Activated CD8-positive, alpha-beta memory T cell treated with anti-CD3 and anti-CD28 coated beads for 4 hours (primary cell): Measurements from ENCODE around the gene CSNK2A3.
"Not testable (repeated sequence)": the region's sequence is repeated elsewhere in the genome, so short reads cannot be mapped to it uniquely, and the experiment has no call there.

Experiments
- DNase-seq, 2 donors: peaks; one replicate each; pipeline ENCODE4 v3.0.0-alpha.2; 2020; ENCODE audit warnings: low read depth in 2 of 2

Gene CSNK2A3

DNA sequence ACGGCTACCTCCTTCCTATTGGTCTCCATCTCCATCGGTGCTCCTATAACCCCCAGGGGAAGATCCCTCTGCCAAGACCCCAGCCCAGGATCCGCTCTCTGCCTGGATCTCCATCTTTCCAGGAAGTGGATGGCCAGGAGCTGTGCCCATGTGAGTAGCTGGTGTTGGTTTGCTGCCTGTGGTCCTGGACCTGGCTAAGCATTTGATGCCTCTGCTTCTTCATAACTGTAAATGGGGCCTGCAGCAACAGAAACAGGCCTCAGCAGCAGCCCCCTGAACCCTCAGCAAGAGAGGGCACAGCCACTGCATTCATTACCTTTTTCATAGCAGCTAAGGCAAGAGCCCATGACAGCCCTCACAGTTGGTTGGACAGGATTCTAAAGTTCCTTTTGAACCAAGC, 26.6 kb upstream of the CSNK2A3 start:
- no peak for DNase-seq

DNA sequence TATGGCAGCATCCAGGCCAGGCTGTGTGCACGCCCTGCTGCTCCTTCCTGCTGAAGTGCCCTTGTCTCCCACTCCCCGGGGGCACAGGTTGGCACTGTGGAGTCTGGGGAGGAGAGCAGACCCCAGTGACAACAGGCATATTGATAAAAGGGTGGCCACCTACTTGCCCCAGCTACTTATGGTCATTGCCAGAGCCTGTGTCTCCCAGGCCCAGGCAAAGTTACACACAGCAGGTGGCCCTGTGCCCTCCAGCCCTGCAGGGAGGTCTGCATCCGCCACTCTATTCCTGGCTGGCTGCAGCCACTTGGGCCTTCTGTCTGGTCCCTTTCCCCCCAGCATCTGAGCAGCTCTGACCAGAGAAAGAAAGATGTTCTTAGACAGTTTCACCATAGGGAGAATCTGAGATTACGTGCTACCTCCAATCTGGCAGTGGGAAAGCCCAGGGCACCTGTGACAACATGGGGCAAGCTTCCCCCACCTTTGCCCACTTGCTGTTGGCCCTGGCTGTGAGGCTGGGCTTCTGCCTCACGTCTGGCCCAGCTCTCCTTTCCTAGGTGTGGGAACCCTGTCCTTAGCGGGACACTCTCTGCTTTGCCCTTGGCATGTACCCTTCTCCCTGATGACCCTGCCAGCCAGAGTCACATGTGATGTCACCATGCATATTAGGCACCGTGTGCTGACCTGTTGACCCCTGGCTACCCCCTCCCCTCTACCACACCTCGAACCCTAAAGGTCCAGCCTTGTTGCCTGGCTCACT, 25.3 kb upstream of the CSNK2A3 start:
- DNase-seq, result no peak

DNA sequence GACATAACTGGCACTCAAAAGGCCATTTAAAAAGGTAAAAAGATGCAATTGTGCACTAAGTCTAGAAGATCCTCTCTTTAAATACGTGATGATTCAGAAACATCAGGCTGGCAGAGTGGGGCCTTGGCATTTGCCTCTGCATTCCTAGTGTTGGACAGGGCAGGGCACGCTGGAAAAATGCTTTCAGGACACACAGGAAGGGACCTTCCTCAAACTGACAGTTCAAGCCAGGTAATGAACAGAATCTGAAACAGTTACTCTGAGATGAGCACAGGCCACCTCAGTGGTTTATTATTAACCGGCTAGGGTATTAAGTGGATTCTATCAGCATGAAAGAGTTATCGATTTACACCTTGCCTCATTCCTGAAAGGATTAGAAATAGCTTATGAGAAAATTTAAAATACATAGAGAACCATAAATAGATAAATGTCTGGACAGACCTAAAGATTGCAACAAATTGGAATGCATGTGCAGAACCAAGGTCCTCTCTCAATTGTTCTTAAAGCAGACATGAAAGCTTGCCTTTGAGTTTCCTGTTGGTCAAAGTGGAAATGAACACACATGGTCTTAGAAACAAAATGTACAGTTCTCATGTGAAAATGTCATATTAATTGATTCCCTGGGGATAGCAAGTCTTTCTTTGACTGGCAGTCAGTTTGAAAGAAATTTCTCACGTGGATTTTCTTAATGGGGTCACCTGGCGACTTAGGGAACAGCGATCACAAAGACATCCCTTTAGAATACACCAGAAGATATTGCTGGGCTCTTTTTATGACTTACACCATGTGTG, 21.5 kb upstream of the CSNK2A3 start:
- no peak for DNase-seq

DNA sequence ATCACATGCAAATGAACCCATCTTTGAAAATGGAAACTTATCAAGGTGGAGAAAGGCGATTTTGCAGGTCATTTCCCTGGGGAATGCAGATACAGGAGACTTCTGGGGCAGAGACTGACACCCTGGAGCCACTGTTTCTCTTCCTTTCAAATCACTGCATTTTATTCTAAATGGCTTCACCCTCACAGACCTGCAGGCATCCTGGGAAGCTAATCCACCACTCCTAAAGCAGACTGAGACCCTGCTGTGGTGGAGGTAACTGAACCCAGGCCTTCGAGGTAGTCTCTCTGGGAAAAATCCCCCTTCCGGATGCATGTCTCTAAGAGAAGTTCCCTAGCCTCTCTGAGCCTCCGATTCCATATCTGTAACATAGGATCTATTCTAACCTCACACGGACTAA, 20.9 kb upstream of the CSNK2A3 start:
- DNase-seq, result no peak

DNA sequence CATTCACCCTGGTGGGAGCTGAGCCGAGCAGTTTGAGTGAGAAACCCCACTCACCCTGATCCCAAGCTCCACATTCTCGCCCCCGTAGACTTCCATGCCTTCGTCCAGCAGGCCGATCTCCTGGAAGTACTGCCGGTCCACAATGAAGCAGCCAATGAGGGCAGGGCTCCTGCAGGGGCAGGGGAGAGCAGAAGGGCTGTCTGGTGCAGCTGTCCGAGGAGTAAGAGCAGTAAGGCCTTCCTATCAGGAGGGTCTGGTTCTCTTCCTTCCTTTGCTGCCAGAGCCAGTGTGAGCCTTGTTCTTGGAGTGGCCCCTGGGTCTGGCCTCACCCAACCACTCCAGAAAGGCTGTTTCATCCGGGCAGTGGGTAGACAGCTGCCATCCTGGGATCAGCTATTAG, 19.4 kb upstream of the CSNK2A3 start:
- no peak for DNase-seq

DNA sequence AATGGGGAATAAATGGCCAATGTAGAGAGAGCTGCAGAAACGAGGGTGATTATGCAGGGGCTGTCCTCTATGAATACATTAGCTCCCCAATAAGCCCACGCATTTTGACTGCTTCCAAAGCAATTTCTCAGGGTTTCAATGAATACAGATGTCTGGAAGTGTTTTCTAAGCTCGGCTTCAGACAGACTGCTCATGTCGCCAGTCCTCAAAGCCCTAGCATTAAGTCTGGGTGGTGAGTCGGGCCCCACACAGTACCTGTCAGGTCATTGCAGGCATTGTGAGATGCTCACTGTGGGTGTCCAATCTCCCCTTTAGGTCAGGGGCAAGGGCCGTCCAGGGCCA, 17.9 kb upstream of the CSNK2A3 start:
- no peak for DNase-seq

DNA sequence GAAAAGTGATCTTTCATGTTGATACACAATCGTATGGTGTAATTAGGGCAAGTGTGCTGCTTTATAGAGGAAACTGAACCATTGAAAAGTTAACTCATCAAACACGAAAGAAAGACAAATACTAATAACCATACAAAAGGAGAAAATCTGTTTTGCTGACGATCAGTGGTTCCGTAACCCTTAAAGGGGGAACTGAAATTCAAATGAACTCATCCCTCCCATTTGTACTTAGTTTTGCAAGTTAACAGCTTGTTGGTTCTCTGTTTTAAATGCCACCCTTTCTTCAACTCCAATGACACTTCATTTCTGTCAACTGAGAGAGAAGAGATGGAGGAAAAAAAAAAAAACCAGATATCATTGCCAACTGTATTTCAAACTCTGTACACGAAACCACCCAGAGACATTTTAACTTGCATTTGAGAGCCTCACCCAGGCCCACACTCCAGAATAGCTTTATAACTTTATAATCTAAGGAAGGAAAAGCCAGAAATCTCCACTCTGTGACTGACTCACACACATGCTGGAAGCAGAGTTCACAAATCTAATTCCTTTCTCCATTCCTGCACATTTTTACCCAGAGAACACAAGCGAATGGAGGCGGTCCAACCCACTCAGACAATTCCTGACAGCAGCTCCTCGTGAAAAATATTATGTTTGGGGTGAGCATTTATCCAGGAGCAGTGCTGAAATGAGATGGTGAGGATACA, 17.4 kb upstream of the CSNK2A3 start:
- no peak for DNase-seq

DNA sequence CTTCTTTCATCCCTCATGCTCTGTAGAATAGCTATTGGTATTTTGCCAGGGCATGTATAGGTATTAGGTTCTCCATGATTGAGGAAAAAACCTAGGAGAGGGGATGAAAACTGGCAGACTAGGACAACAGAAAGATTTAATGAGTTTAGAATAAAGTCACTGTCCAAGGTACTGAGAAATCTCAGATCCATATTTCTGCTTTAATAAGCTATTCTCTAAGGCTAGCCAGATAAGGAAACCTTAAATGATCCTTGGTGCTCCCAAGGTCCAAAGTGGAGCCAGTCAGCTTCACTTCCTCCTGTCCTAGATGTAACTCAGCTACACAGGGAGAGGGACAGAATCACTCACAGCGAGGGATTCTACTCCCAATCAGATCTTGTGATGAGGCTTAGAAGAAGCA, 13.7 kb upstream of the CSNK2A3 start:
- DNase-seq, result no peak

DNA sequence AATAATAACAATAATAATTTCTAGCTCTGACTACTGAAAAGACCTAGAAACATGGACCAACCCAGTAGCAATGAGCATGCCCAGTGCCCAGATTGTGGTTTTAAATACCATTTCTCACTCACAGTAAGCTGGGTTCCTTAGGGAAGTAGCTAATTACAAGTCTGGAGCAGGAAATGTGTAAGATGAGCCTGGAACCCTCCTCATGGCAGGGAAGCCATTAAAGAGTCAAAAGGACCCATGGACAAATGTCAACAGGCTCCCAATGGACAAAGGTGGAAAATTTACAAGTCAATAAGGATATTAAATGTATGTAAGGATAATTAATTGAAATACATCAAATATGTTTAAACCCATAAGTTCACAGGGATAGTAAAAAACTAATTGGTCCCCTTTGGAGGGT, 10.6 kb upstream of the CSNK2A3 start:
- DNase-seq, result no peak

DNA sequence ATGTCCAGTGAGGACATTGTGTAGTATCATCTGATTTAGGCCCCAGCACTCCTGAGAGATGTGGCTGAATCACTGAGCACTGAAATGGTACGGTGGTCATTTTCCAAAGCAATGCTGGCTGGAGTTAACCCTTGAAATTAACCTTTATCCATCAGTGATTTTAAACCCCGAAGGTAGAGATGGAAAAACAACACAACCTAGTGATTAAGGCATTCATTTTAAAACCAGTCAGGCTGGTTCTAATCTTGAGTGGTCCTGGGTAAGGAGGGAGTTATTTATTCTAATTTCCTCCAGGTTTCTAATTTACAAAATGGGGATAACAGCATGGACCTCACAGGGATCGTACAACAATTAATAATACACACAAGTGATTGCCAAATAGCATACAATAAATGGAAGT, 6.6 kb upstream of the CSNK2A3 start:
- DNase-seq, result no peak

DNA sequence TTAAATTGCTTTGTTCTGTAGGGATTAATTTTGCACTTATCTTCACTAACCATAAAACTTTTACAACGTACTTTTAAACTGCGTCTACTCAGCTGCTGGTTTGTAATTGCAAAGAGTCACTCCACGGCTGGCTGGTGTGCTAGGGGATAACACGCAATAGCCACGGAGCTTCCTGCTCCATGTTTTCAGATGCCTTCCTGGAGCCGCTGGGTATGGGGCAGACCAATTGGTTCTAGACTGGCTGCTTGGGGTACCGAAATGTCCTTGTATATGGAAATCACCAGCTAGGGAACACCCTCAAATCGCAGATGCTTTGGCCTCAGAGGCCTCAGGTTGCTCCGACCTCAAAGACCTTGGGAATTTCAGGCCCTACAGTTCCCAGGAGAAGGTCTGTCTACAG, 3.8 kb upstream of the CSNK2A3 start:
- DNase-seq, result no peak

DNA sequence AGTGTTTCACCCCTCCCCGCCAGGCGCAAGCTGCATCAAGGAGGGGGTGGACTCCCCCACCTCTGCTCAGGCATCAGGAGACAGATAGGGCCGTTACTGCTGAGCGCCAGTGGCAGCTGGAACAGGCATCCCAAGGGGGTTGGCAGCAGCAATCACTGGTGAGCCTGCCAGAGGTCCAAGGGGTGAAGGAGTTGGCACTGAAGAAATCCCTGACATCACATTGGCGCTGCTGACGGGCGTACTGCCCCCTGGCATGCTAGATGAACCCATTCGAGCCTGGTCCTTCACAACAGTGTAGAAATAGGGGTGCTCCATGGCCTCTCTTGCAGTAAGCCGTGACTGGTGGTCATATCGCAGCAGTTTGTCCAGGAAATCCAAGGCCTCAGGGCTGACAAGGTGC, 1.2 kb downstream of the CSNK2A3 start:
- not testable (repeated sequence) for DNase-seq

DNA sequence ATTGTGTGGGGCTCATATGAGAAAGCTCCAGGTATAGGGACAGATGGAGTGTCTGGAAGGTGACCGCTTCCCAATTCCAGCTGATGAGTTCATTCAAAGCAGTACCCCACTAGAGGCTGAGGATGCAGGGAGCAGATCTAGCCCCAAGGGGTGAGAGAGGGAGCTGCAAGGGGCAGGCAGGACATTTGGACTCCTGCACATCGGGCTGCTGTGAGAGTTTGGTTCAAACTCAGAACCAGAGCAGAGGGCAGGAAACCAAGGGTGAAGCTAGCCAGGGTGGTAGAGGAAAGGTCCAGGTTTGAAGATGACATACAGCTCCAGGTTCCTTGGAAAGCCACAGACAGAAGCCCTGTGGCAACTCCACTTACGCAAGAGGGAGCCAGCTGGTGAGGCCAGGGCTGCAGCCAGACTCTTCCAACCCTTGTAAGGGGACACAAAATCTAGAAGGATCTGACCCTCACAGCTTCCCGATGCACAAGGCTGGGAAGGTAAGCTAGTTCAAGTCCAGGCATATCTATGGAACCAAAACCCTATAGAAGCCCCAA, 1.9 kb downstream of the CSNK2A3 start:
- no peak for DNase-seq

DNA sequence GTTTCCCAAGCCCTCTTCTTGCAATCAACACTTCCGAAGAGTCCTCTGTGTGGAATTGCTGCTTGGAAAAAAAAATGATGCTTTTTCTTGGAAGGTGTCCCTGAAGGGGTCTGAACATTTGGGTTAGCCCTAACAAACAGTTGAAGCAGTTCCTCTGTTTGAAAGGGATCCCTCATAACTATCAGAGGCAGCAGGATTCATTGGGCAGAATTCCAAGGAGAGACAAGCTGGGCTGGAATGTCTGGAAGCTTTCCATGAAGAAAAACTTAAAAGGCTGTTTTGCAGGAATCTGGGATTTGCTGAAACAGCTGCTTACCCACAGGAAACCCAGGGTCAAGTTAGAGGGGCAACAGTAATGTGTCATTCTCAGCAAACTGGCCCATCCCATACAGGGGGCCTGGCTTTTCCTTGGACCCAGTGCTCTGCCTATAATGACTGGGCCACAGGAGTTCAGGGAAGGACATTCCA, 3.1 kb downstream of the CSNK2A3 start:
- no peak for DNase-seq

DNA sequence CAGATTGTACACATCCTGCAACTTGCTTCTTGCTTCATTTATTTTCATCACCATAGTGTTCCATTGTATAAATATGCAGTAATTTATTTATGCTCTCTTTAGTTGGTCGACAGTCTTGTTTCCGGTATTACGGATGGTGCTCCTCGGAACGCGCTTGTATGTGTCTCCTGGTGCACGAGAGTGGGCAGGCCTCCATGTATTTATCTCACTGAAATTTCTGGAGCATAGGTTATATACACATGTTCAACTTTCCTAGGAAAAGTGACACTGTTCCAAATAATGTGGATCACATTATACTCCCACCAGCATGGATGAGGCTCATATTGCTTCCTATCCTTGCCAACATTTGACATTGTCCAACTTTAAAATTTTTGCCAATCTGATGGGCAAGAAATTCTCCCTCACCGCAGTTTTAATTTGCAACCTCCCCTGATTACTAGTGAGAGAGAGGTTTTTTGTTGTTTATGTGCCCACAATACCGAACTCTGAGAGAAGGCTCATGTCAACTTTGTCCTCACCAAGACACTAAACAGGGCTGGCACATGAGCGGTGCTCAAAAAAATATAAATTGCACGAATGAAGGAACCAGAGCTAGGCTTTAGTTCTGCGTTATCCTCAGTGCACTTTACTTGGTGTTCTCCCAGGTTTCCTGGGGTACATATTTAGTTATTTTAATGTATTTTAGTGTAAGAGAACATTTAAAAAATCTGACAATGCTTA, 3.8 kb downstream of the CSNK2A3 start:
- DNase-seq, result no peak

DNA sequence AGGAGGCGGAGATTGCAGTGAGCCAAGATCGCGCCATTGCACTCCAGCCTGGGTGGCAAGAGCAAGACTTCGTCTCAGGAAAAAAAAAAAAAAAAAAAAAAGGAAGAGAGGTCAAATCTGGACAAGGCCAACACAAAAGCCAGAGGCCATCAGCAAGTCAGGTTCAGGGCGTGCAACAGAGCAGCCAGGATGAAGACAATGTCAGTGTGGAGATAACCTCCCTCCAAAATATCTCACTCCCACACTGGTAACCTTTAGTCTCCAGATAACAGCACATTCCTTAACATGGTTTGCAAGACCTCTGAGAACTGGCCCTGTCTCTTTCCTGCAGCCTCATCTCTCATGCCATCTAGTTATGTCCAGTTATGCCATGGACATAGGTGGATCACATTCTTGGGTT, 4.7 kb downstream of the CSNK2A3 start:
- no peak for DNase-seq

DNA sequence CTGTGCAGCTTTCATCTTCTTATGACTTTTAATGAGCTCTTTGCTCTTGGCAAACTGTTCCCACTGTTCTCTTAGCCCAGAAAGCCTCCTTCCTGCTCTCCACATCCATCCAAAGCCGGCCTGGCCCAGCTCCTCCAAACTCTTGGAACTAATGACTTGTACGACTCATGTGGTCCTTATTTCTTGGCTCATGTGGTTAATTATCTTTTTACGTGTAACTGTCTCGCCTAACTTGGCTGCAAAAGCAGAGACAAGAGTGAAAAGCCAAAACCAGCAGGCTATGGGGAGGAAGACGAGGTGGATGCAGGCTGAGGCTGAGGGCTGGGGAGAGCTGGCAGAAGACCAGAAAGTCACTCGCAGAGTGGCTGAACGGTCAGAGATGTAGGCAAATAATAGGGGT, 5.5 kb downstream of the CSNK2A3 start:
- no peak for DNase-seq

DNA sequence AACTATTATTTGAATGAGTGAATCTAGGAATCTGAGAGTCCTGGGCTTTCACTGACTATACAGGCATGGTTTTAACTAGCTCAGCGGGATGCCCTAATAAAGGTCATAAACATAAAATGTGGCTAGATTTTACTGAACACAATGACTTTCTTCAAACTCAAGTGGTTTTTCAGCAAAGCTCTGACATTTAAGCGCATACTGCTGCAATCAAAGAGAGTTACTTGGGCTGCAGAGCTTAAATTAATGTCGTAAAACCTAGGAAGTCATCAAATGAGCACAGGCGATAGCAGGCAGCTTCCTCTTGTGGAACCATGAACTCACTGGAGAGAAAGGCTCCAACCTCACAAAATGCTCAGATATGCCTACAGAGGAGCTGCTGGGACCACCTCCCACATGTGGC, 6.7 kb downstream of the CSNK2A3 start:
- no peak for DNase-seq

DNA sequence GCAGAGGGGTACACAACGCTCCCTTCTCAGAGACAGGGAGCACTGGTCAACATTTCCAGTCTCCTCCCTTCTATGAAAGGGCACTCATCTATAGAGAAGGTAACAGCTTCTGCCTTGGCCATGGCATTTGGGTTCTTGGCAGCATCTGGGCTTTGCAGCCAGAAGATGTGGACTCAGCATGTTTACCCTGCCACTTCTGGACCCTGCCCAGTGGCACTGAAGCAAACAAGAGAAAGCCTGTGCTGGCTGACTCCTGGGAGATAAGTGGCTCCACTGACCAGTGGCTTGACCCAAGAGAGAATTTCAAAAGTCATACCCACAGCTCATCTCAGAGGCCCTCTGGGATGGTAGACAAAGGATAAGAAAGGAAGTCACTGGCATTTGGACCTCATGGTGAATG, 8.0 kb downstream of the CSNK2A3 start:
- DNase-seq, result no peak

DNA sequence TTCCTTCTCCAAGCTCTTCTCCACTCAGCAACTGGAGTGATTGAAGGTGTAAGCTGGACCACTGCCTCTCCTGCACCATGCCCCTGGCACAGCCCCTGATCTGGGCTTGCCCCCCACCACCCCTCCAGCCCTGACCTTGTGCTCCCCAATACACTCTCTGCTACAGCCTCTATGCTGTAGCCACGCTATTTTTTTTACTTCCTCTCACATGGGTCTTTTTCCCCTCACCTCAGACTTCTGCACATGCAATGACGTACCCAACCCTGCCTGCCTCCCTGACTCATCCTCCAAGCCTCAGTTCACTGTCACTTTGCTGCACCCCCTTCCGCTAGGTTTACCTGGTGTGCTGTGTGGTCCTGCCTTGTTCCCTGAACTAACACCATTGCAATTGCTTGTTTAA, 9.0 kb downstream of the CSNK2A3 start:
- DNase-seq, result no peak

DNA sequence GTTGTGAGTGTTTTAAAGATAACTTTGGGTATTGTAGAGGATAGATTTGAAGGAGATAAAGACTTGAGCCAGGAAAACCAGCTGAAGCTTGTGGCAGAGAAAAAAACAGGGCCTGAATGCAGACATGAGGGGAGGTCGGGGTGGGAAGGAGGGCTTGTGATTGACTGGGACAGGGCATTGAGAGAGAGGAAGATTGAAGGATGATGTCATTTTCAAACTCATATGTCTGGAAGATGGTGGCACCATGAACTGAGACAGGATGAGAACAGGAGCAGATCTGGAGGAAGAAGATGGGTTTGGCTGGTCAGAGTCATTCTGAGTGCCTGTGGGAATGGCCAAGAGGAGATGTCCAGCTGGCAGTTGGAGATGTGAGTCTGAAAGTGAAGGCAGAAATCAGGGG, 14.7 kb downstream of the CSNK2A3 start:
- DNase-seq, result no peak

DNA sequence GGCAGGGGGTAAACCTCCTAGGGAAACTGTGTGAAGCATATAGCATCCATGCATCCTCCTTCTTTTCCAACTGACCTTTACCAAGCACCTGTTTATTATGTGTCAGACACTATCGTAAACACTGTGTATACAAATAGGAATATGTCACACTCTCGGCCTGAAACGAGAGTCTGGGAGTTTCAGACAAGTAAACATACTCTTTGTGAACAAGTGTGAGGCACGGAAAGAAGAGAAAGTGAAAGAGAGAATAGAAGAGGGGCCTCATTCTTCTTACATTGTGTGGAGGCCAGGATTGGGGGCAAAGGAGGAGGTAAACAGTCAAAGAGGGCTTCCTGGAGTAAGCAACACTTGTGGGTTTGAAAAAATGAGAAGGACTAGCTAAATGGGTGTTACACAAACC, 16.4 kb downstream of the CSNK2A3 start:
- DNase-seq, result no peak
